ENCODE results near the gene CCM2L.

GRCh38 chr20:31998246-31998645 is 12.0 kb upstream of the CCM2L start:
- TF ChIP-seq CTCF (IDR thresholded peaks at IDR 0.05) (no peak), POLR2A (IDR thresholded peaks at IDR 0.05) (no peak)
